HG03060 (cell line): ENCODE results near the gene NFATC2IP.
"Not testable (repeated sequence)": the region's sequence is repeated elsewhere in the genome, so short reads cannot be mapped to it uniquely, and the experiment has no call there.

Source experiments
- ATAC-seq: cut with Tn5 transposase; IDR thresholded peaks from one replicate; pipeline ENCODE4 v1.9.1; 2021; ENCODE audit warnings: low read depth, moderate number of reproducible peaks; ENCODE audit not compliant: unreplicated experiment

Gene NFATC2IP

DNA sequence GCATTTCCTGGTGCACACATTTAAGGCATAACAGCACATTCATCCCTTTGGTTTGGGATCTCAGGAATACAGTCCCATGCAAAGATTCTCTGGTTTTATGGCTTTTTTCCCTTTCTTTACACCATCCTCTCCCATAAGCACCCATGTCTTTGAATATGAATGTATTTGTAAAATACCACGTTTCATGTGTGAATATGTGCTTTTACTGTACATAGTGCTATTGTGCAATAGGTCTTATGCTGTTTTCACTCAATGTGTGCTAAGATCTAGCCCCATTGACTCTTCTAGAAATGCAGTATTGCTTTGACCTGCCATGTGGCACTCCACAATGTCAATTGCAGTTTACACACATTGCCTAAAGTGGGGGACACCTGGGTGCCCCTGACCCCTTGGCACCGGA, 13.8 kb downstream of the NFATC2IP start:
- no peak for ATAC-seq

DNA sequence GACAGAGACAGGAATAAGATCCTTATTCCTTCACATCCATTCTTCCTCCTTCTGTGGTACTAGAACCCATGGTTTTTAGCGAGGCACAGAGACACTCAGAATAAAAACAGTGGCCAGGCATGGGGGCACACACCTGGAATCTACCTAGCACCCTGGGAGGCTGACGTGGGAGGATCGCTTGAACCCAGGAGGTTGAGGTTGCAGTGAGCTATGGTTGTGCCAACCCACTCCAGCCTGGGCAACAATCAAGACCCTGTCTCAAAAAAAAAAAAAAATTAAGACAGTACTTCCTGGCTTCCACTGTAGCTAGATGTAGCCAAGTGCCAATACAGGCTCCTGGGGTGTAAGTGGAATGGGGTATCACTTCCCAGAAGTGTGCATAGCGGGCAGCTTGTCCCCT, 16.4 kb downstream of the NFATC2IP start:
- no peak for ATAC-seq

DNA sequence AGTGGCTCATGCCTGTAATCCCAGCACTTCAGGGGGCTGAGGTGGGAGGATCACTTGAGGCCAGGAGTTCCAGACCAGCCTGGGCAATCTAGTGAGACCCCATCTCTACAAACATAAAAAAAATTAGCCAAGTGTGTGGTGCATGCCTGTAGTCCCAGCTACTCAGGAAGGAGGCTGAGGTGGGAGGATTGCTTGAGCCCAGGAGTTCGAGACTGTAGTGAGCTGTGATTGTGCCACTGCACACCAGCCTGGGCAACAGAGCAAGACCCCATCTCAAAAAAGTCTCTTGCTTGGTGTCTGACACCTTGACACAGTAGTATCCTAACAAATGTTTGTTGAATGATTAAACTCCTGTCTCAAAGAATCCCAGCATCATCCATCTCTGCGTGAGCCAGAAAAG, 19.0 kb downstream of the NFATC2IP start:
- not testable (repeated sequence) for ATAC-seq

DNA sequence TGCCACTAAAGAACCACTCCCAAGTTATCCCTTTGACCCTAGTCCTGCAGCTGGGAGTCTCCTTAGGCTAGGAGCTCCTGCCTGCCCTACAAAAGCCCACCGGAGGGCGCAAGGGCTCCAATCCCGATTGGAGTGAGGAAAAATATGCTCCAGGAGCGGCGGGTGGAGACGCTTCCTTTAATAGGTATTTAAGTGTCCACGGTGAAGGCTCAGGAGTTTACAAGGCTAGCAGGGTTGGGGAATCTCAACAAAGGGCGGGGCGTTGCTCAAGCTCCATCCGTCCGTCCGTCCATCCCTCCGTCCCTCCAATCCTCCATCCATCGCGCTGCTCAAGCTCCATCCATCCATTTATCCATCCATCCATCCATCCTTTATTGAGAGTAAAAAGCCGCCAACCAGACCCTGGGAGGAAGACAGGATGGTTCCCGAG, 23.3 kb downstream of the NFATC2IP start:
- no peak for ATAC-seq

DNA sequence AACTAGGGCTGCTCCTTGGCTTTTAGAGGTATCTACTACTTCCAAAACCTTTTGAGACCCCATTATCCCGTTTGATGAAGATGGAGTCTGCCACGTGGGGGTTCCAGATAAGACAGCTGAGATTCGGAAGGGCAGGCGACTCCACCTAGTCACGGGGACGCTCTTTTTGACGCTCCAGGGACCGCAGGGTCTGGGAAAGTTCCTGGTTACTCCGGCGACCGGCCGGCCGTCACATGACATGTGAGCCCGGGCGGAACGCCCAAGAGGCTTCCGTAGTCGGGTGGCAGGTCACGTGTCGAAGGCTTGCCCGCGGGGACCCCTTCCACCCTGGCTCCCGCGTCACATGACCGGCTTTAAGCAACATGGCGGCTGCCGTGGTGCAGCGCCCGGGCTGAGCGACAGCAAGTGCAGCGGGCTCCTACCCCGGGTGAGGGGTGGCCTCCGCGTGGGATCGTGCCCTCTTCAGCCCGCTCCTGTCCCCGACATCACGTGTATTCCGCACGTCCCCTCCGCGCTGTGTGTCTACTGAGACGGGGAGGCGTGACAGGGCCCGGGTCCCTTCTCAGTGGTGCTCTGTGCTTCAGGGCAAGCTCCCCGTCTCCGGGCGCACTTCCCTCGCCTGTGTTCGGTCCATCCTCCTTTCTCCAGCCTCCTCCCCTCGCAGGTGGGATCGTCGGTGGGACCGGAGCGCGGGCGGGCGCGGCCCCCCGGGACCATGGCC, 23.9 kb downstream of the NFATC2IP start, which contains the start of gene SPNS1:
SPNS1 (plus strand) TSS at position 342 of the 721 bp plus-strand sequence; CDS start at position 716, 374 bp downstream.
- ATAC-seq = peak; percentile 80

DNA sequence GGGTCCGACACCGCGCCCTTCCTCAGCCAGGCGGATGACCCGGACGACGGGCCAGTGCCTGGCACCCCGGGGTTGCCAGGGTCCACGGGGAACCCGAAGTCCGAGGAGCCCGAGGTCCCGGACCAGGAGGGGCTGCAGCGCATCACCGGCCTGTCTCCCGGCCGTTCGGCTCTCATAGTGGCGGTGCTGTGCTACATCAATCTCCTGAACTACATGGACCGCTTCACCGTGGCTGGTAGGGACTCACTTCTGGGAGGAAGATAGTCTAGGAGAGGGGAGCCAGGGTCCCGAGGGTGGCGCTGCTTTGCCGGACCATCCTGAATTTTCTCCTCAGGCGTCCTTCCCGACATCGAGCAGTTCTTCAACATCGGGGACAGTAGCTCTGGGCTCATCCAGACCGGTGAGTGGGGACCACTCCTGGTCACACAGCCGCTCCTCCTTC, 24.4 kb downstream of the NFATC2IP start:
- ATAC-seq = no peak

DNA sequence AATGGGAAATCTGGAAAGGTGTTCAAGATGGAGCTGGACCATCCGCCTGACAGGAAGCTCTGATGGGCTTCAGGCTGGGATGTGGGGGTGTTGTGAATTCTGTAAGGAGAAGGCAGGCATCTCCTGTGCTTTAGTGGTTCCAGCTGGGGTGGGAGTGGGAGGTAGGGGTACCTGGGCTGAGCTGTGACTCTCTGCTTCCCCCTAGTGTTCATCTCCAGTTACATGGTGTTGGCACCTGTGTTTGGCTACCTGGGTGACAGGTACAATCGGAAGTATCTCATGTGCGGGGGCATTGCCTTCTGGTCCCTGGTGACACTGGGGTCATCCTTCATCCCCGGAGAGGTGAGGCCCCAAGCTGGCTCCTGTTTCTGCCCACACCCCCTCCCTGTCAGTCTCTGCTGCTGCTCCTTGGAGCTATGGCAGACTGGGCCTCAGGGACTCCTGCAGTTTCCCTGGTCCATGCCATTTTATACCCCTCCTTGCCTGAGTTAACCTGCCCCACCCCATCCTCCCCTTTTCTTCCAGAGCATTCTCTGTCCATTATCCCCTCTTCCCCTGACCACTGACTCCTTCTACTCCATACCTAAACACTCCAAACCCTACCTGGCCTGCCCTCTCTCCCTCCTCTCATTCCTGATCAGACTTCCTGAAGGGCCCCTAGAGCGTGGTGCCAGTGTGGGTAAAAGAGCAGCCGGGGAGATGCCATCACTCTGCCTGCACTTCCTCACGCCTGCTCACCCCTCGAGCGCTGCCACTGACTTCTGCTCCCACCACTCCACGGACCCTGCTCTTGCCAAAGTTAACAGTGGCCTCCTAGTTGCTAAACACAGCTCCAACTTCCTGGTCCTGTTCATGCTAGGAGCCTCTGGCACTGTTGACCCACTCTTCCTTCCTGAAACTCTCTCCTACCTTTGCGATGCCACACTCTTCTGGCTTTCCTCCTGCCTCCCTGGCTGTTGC, 27.2 kb downstream of the NFATC2IP start:
- no peak for ATAC-seq

DNA sequence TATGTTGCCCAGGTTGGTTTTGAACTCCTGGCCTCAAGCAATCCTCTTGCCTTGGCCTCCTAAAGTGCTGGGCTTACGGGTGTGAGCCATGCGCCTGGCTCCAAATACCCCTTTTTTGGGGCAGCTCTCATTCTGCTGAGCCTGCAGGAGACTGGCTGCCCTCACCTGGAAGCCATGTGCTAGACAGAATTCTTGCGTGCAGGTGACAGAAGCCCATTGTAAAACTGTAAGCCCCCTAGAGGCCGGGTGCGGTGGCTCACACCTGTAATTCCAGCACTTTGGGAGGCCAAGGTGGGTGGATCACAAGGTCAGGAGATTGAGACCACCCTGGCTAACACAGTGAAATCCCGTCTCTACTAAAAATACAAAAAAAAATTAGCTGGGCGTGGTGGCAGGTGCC, 29.6 kb downstream of the NFATC2IP start:
- ATAC-seq = not testable (repeated sequence)

DNA sequence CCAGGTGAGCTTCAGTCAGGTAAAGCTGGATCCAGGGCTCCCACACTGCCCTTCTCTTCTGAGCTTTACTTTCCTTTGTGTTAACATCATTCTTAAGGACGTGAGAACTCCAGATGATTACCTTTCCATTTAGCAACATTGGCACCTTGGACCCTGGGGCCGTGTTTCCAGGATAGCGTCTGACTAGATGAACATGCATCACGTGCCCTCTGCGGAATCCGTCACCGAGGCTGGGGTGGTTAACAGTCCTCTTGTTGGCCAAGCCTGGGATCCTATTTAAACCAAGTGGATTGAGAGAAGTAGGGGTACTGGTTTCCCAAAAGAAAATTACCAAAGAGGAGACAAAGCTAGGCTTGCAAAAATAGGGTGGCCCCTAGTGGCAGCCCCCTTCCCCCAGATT, 30.2 kb downstream of the NFATC2IP start:
- no peak for ATAC-seq

DNA sequence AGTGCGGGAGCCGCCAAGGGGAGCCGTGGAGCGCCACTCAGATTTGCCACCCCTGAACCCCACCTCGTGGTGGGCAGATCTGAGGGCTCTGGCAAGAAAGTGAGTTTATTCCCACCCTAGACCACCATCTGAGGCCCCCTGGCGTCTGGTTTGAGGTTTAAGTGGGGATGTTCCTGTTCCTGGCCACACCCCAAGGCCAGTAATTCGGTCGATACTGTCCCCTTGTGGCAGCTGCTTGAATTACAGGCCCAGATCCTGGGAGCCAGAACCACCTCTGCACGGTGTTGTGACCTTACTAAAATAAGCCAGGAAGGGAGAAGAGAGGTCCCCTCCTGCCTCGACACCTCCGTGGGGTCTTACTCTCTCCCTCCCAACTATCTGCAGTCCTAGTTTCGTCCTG, 30.8 kb downstream of the NFATC2IP start:
- no peak for ATAC-seq

DNA sequence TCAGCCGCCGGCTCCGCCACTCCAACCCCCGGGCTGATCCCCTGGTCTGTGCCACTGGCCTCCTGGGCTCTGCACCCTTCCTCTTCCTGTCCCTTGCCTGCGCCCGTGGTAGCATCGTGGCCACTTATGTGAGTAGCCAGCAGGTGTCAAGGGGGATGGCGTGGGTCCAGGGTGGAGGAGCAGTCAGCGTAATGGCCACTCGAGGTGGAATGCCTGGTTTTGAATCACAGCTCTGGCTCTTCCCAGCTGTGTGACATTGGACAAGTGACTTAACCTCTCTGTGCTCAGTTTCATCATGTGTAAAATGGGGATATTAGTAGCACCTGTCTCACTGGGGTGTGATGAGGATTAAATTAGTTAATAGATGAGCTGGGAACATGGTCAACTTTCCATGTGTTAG, 31.7 kb downstream of the NFATC2IP start:
- ATAC-seq = no peak

DNA sequence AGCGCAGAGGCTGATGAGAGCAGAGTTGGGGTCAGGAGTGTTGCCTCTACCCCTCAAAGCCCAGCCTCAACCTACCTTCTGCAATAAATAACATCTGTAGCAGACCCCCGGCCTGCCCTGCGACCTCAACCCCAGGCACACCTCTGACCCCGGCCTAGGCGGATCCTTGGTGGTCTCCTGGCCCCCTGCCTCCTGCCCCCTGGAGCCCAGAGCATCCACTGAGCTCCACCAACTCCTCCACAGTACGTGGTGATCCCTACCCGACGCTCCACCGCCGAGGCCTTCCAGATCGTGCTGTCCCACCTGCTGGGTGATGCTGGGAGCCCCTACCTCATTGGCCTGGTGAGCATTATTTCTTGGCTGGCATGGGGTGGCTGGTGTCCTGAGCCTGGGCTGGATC, 32.2 kb downstream of the NFATC2IP start:
- no peak for ATAC-seq

DNA sequence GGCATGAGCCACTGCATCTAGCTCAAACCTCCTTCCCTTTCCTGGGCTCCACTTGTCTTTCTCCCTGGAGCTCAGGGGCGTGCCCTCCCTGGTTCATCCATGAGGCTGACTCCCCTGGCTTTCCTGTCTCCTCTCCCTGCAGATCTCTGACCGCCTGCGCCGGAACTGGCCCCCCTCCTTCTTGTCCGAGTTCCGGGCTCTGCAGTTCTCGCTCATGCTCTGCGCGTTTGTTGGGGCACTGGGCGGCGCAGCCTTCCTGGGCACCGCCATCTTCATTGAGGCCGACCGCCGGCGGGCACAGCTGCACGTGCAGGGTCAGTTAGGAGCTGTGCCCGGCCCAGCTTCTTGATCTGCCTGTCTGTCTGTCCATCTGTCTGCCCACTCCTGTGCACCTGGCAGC, 32.9 kb downstream of the NFATC2IP start:
- no peak for ATAC-seq

DNA sequence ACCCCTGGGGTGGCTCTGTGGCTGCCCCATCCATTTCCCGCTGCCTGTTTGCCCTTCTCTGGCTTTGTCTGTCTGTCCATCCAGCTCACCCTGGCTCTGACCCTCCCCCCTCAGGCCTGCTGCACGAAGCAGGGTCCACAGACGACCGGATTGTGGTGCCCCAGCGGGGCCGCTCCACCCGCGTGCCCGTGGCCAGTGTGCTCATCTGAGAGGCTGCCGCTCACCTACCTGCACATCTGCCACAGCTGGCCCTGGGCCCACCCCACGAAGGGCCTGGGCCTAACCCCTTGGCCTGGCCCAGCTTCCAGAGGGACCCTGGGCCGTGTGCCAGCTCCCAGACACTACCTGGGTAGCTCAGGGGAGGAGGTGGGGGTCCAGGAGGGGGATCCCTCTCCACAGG, 33.4 kb downstream of the NFATC2IP start:
- no peak for ATAC-seq

DNA sequence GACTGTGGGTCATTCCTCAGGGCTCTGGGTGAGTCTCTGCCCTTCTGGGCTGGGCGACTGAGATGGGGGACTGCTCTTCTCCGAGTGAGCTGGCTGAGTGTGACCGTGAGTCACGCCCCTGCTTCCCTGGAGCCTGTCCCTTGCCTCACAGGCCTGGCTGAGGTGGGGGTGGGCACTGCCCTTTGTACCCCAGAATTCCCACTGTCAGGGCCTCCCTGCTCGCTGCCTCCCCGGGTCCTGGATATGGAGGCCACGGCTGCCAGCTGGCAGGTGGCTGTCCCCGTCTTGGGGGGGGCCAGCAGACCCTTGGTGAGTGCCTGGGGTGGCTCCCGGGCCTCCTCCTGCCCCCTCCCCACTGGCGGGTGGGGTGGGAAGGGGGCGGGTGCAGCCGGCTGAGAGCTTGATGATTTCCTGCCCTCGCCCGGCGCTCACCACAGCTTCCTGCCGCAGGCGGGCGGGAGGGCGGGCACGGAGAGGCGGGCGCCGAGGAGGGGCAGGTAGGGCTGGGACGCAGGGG, 33.9 kb downstream of the NFATC2IP start, which contains the start of gene LAT:
LAT (plus strand) TSS at position 434 of the 517 bp plus-strand sequence. CDS start 366 bp downstream, outside the sequence.
- ATAC-seq = no peak

DNA sequence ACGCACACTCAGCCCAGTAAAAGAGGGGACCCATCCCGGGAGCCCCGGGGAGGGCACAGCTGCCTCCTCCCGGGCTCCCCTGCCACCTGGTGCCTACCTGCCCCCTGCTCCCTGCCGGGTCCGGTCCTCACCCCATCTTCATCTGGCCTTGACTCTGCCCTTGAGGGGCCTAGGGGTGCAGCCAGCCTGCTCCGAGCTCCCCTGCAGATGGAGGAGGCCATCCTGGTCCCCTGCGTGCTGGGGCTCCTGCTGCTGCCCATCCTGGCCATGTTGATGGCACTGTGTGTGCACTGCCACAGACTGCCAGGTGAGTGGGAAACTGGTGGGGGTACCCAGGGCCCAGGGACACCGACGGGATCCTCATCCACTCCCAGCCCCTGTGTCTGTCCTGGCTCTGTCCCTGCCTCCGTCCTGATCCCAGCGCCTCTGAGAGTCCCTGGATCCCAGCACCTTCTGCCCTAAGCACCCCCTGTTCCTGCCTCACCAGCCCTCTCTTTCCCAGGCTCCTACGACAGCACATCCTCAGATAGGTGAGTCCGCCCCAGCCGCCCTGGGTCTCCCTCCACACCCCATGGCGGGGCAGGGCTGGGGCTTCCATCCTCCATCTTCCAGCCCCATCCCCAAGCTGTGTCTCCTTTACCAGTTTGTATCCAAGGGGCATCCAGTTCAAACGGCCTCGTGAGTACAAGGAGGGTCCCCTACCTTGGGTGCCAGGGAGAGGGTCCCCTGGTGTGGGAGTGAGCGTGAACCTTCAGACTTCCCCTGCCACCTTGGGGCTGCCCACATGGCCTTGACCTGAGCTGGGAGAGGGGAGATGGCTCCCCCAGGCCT, 34.7 kb downstream of the NFATC2IP start:
- ATAC-seq = no peak

DNA sequence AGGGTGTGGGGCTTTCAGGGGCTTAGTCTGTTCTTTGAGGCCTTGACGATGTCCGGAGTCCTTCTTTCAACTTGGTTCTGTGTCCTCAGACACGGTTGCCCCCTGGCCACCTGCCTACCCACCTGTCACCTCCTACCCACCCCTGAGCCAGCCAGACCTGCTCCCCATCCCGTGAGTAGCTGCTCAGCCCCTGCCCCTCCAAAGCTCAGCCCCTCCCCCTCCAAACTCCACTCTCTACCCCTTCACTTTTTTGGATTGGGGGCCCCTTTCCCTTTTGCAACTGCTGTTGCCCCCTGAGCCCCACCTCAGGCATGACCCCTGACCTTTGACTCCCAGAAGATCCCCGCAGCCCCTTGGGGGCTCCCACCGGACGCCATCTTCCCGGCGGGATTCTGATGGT, 35.3 kb downstream of the NFATC2IP start:
- no peak for ATAC-seq

DNA sequence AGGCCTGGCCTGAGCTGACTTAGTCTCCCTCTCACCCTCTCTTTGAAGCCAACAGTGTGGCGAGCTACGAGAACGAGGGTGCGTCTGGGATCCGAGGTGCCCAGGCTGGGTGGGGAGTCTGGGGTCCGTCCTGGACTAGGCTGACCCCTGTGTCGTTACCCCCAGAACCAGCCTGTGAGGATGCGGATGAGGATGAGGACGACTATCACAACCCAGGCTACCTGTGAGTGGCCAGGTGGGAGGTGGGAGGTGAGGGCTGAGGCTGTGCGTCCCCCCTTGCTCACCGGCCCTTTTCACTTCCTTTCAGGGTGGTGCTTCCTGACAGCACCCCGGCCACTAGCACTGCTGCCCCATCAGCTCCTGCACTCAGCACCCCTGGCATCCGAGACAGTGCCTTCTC, 35.8 kb downstream of the NFATC2IP start:
- no peak for ATAC-seq

DNA sequence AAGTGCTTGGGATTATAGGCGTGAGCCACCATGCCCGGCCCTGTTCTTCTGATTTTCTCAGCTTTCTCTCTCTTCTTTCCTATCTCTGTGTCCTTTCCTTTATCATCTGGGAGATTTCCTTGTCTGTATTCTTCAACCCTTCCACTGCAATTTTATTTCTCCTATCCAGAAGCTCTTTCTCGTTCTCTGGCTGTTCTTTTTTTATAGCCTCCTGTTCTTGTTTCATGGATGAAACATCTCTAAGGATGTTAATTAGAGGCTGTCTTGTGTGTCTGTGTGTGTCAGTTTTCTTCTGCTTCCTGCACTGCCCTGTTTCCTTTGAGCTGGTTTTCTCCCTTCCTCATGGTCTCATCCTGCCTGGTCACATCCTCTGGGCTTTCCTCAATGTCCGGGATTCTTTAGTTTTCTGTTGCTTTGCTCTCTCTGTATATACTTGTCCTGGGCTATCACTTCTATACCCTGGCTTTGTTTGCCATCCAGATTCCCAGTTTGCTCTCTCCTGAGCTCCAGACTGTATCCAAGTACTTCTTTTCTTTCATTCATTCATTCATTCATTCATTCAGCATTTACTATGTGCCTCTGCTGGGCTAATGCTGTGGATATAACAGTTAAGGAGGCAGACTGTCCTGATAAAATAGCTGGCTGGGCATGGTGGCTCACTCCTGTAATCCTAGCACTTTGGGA, 36.6 kb downstream of the NFATC2IP start:
- no peak for ATAC-seq

DNA sequence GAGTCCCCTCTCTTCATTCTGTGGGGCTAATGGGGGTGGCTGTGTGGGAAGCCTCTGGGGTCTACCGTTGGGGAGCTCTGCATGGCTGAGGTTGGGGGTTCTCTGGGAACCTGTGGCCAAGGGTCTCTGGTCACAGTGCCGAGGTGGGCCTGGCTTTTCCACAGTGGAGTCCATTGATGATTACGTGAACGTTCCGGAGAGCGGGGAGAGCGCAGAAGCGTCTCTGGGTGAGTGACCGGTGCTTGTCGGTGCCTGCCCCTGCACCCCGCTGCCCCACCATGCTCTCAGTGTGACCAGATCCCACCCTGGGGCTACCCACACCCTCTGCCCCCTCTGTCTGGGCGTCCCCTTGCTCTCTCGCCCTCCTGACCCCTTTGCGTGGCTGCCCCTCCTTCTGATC, 38.6 kb downstream of the NFATC2IP start:
- no peak for ATAC-seq
